RWPE1 (cell line): ENCODE data around the gene ARHGAP30.

ENCODE experiments used
- CTCF ChIA-PET: fragments of 350-600 bp; sonication (Branson Sonifier 250); formaldehyde crosslinking; extraction: SDS; loops from one replicate; lab custom pipeline; 2021; lab: Yijun Ruan, JAX
- POLR2A ChIA-PET: fragments of 400-600 bp; formaldehyde crosslinking; extraction: SDS; loops from one replicate; lab custom pipeline; 2020; ENCODE audit warnings: antibody characterized with exemption; ENCODE audit not compliant: low non-redundant PET; lab: Yijun Ruan, JAX
- DNase-seq: peaks from one replicate; pipeline ENCODE4 v3.0.0; 2012; ENCODE audit warnings: low spot score
- H3K27ac ChIP-seq: fragments of 450-650 bp; 2 replicates; pipeline ENCODE4 v1.5.1; 2017
- CTCF ChIP-seq: fragments of 450-650 bp; conservative IDR thresholded peaks from 2 replicates; pipeline ENCODE4 v1.5.1; 2017; ENCODE audit warnings: low read depth, mild to moderate bottlenecking

ARHGAP30 gene

GRCh38 chr1:161086457-161086856, 16.8 kb upstream of the ARHGAP30 start:
- CTCF ChIA-PET: interaction anchor here (0.7 to 1.2 kb wide), 2 partner anchors 15 to 97 kb away, joined by 4 to 5 read pairs; no protein-coding TSS in a partner anchor
- H3K27ac ChIP-seq: no peak overlapping the region
- DNase-seq: no peak
- POLR2A ChIA-PET: interaction anchor here (0.6 kb wide), 1 partner anchor 70 kb away, joined by 3 read pairs; no protein-coding TSS in a partner anchor
- no peak for TF ChIP-seq CTCF

GRCh38 chr1:161085165-161085564, 15.5 kb upstream of the ARHGAP30 start:
- no peak for DNase-seq
- ChIA-PET POLR2A (interaction anchor here (0.5 to 0.6 kb wide), 2 partner anchors 18 to 677 kb away, joined by 4 to 5 read pairs; no protein-coding TSS in a partner anchor), CTCF (interaction anchor here (0.6 to 1.8 kb wide), 4 partner anchors 9 to 126 kb away, joined by 3 to 5 read pairs (median 5); partner anchors contain the start of gene KLHDC9)
- TF ChIP-seq CTCF: no peak
- H3K27ac ChIP-seq: peak overlapping the region; percentile 2; the same call in 1 of the 2 replicates

GRCh38 chr1:161084597-161084988, 14.9 kb upstream of the ARHGAP30 start:
- ChIA-PET CTCF (interaction anchor here (0.6 to 1.8 kb wide), 6 partner anchors 8 to 126 kb away, joined by 3 to 11 read pairs (median 5); partner anchors contain the start of gene KLHDC9), POLR2A (interaction anchor here (0.5 kb wide), 1 partner anchor 676 kb away, joined by 4 read pairs; no protein-coding TSS in a partner anchor)
- no peak for DNase-seq
- H3K27ac ChIP-seq: peak overlapping the region; percentile 80
- TF ChIP-seq CTCF: no peak

GRCh38 chr1:161083748-161084596, 14.3 kb upstream of the ARHGAP30 start:
- DNase-seq: no peak
- ChIA-PET POLR2A (interaction anchor here (0.5 kb wide), 1 partner anchor 40 kb away, joined by 5 read pairs; no protein-coding TSS in a partner anchor), CTCF (interaction anchor here (0.6 to 1.8 kb wide), 5 partner anchors 13 to 125 kb away, joined by 3 to 11 read pairs (median 5); partner anchors contain the start of gene KLHDC9)
- peak overlapping the region; percentile 80 for H3K27ac ChIP-seq
- no peak for TF ChIP-seq CTCF

- peak; percentile 89 for DNase-seq
- no peak for TF ChIP-seq CTCF
- H3K27ac ChIP-seq: peak overlapping the region; percentile 80
- ChIA-PET CTCF (interaction anchor here (1.5 to 1.8 kb wide), 3 partner anchors 12 to 15 kb away, joined by 3 to 5 read pairs (median 4); partner anchors contain the start of gene KLHDC9), POLR2A (interaction anchor here (0.5 kb wide), 1 partner anchor 39 kb away, joined by 5 read pairs; no protein-coding TSS in a partner anchor)
Observed at GRCh38 chr1:161082996-161083747, 13.5 kb upstream of the ARHGAP30 start.
